ENCODE data around the gene OR2AT4. TPM values are rescaled to one million over a fixed set of nuclear protein-coding genes. Genes with fewer than 3 reads are reported as not detected.

Gene OR2AT4
- total and polyA plus RNA-seq, 2 of the 8 experiments (the other 6 are each of a cell fraction or from before 2014, with no cell fraction given), result not detected

GRCh38 chr11:75114465-75114864 is 17.8 kb upstream of the OR2AT4 start (continued):
- TF ChIP-seq CHD7 (IDR thresholded peaks at IDR 0.05; ENCODE audit: insufficient replicate concordance, low read length), result no peak
